C4-2B (cell line): ENCODE data around the gene ANXA6.

Experiments
- H3K27ac ChIP-seq: fragments of 450-650 bp; 2 replicates; pipeline ENCODE4 v1.5.1; 2017
- CTCF ChIP-seq: fragments of 450-650 bp; conservative IDR thresholded peaks from 2 replicates; pipeline ENCODE4 v1.5.1; 2017; ENCODE audit warnings: mild to moderate bottlenecking
- ZFX ChIP-seq: fragments of 450-650 bp; IDR thresholded peaks from 2 replicates; pipeline ENCODE4 v1.6.1; 2017

ANXA6 gene

GRCh38 chr5:151058301-151058700 is 99.3 kb downstream of the ANXA6 start:
- TF ChIP-seq CTCF (no peak), ZFX (no peak)
- H3K27ac ChIP-seq = no peak overlapping the region

DNA sequence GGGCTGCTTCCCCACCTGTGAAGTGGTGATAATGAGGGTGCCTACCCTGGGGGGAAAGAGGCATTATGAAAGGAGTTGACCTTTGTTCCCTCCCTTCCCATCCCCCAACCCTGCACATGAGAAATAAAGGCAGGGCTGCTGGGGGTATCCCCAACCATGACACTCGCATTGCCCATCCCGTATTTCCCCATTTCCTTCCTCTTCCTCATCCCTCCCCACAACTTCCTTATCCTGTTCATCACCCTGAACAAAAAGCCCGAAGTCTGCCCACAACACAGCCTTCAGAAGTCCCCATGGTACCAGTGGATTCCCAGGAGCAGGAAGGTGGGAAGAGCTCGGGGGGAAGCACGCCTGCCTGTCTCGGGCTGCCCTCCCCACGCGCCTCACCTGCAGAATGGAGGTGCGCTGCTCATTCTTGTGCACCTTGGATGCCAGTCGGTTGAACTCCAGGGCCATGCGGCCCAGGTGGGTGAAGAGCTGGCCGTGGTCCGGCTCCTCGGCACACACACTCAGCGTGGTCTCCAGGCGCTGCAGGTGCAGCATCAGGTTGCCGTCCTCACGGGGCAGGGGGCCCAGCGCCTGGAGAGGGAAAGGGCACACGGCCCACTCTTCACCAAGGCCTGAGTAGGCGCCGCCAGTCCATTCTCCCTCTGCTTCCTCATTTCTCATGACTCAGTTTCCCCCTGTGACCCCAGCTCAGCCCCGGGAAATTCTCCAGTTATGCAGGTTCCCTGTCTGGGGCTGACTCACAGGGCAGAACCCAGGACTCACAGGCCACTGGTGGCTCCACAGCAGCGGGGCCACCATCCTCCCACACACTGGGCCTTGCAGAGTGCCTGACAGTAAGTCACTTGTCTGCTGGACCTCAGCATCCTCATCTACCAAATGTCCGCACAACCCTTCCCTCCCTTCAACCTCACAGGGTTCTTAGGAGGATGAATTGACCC is 100.9 kb downstream of the ANXA6 start:
- no peak for TF ChIP-seq ZFX
- no peak for TF ChIP-seq CTCF
- H3K27ac ChIP-seq = no peak overlapping the region

- H3K27ac ChIP-seq = no peak overlapping the region
- no peak for TF ChIP-seq ZFX
- no peak for TF ChIP-seq CTCF
Measured at GRCh38 chr5:151055336-151055735, 102.2 kb downstream of the ANXA6 start.

DNA sequence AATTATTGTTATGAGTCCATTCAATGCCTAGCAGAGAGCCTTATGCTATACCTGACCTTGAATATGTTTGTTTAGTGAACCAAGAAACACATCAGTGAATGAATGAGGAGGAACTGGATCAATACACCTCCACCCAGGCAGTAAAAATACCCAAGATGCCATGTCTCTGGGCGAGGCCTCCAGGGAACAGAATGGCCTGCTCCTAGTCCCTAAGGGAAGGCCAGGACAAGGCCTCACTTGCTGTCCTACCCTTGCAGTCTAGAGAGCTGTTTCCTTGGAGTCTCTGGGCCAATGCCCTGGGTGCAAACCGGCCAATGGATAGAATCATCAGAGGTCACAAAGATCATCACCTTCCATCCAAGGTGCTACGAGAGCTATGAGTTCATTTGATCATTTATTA is 102.9 kb downstream of the ANXA6 start:
- TF ChIP-seq ZFX = no peak
- no peak for TF ChIP-seq CTCF
- no peak overlapping the region for H3K27ac ChIP-seq

- H3K27ac ChIP-seq = no peak overlapping the region
- no peak for TF ChIP-seq ZFX
- TF ChIP-seq CTCF = no peak
Measured at GRCh38 chr5:151053796-151054462, 103.7 kb downstream of the ANXA6 start.

DNA sequence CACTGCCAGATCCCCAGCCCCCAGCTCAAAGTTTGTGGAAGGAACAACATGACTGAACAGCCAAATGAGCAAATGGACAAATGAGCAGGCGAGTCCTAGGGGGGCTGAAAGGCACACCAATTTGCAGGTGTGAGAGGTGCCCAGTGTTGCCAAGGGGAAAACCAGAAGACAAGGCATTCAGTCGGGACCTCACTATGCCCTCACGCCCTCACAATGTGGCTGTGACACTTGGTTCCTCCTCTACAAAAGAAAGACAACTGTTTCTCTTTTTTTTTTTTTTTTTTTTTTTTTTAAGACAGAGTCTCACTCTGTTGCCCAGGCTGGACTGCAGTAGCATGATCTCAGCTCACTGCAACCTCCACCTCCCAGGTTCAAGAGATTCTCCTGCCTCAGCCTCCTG is 104.7 kb downstream of the ANXA6 start:
- H3K27ac ChIP-seq = no peak overlapping the region
- TF ChIP-seq ZFX (no peak), CTCF (no peak)
